Keratinocyte (primary cell): ENCODE measurements around the gene SUPT5H. TPM values are rescaled to one million over a fixed set of nuclear protein-coding genes. Genes with fewer than 3 reads are reported as not detected.

Source experiments
- DNase-seq: peaks from one replicate; pipeline ENCODE4 v3.0.0-alpha.2; 2011; ENCODE audit warnings: low read depth, missing footprints, low spot score
- FAIRE-seq: peaks from 2 replicates; lab custom pipeline; 2011; peaks lifted over from hg19 to GRCh38; lab: Jason Lieb, UNC
- H2AFZ ChIP-seq: 2 replicates; pipeline ENCODE4 v1.6.0; 2012; ENCODE audit warnings: low read length, control low read depth, inconsistent platforms; ENCODE audit not compliant: control insufficient read depth
- H3K27ac ChIP-seq: 2 replicates; pipeline ENCODE4 v1.5.1; 2011; ENCODE audit warnings: low read length; ENCODE audit not compliant: control insufficient read depth, insufficient read depth
- H3K27me3 ChIP-seq: 3 replicates; pipeline ENCODE4 v1.6.0; 2011; ENCODE audit warnings: low read length; ENCODE audit not compliant: control insufficient read depth, insufficient read depth; ENCODE audit errors: extremely low read depth
- H3K36me3 ChIP-seq, 2 experiments: 2 replicates in 1 of 2; 3 replicates in 1 of 2; pipeline ENCODE4 v1.5.1; 2011; ENCODE audit warnings: low read length in 2 of 2, mild to moderate bottlenecking in 1 of 2; ENCODE audit not compliant: control insufficient read depth in 2 of 2, insufficient read depth in 2 of 2; ENCODE audit errors: extremely low read depth in 1 of 2
- H3K4me1 ChIP-seq: 3 replicates; pipeline ENCODE4 v1.5.1; 2011; ENCODE audit warnings: low read length; ENCODE audit not compliant: control insufficient read depth, insufficient read depth; ENCODE audit errors: extremely low read depth
- H3K4me2 ChIP-seq: 3 replicates; pipeline ENCODE4 v1.6.0; 2011; ENCODE audit warnings: low read depth, low read length; ENCODE audit not compliant: control insufficient read depth, insufficient read depth; ENCODE audit errors: extremely low read depth
- H3K4me3 ChIP-seq, 3 experiments: fragments of 200-600 bp in 1 of 3; sonication (generic) in 1 of 3; 2 replicates in 2 of 3; 3 replicates in 1 of 3; pipeline ENCODE4 v1.5.1; 2011 to 2016; ENCODE audit warnings: low read length in 3 of 3, mild to moderate bottlenecking in 3 of 3, control low read depth in 2 of 3, inconsistent platforms in 1 of 3, low read depth in 1 of 3, mixed read lengths in 1 of 3, mixed run types in 1 of 3, moderate library complexity in 1 of 3; ENCODE audit not compliant: control insufficient read depth in 2 of 3, insufficient read depth in 2 of 3; ENCODE audit errors: extremely low read depth in 1 of 3
- H3K79me2 ChIP-seq: 2 replicates; pipeline ENCODE4 v1.6.0; 2012; ENCODE audit warnings: low read length; ENCODE audit not compliant: control insufficient read depth, insufficient read depth
- H3K9ac ChIP-seq: 3 replicates; pipeline ENCODE4 v1.6.0; 2011; ENCODE audit warnings: low read length; ENCODE audit not compliant: control insufficient read depth, insufficient read depth; ENCODE audit errors: extremely low read depth
- H3K9me1 ChIP-seq: 3 replicates; pipeline ENCODE4 v1.6.0; 2011; ENCODE audit warnings: low read length; ENCODE audit not compliant: control insufficient read depth, insufficient read depth; ENCODE audit errors: extremely low read depth
- H3K9me3 ChIP-seq: 2 replicates; pipeline ENCODE4 v1.5.1; 2012; ENCODE audit warnings: low read depth, low read length; ENCODE audit not compliant: control insufficient read depth
- H4K20me1 ChIP-seq: 3 replicates; pipeline ENCODE4 v1.6.0; 2011; ENCODE audit warnings: low read length; ENCODE audit not compliant: control insufficient read depth, insufficient read depth; ENCODE audit errors: extremely low read depth
- EZH2 ChIP-seq: IDR thresholded peaks from one replicate; pipeline ENCODE4 v1.6.1; 2012; ENCODE audit warnings: inconsistent platforms, mild to moderate bottlenecking, low read length, moderate library complexity
- dilution Hi-C: fragments of 300-500 bp; cut with MboI; formaldehyde crosslinking; loops from one replicate; pipeline ENCODE4 v1.7.0; 2020; ENCODE audit warnings: low sequenced_read_pairs; ENCODE audit not compliant: extremely low pct_ligation_motif_present
- polyA plus RNA-seq, 5 experiments: library from polyadenylated mRNA; depleted of rRNA in 3 of 5; stranded (reverse) in 3 of 5; stranded (forward) in 1 of 5; unstranded in 1 of 5; fragments of >200 nt; gene quantifications; 1 replicate in 1 of 5; 2 replicates in 3 of 5; 3 replicates in 1 of 5; pipeline versions ENCODE4 v1.2.1 to v1.2.3, GENCODE V29; 2011 to 2012; ENCODE audit warnings: missing spikeins in 2 of 5, low read depth in 1 of 5, low replicate concordance in 1 of 5
- TF ChIP-seq, protein P1 (sequence below), 3 experiments: IDR thresholded peaks in 1 of 3; conservative IDR thresholded peaks in 1 of 3; optimal IDR thresholded peaks in 1 of 3; 2 replicates in 2 of 3; 3 replicates in 1 of 3; pipeline versions ENCODE3 to v1.5.1; 2011; ENCODE audit warnings: low read length in 3 of 3, mild to moderate bottlenecking in 3 of 3, moderate library complexity in 2 of 3, control low read depth in 1 of 3, inconsistent platforms in 1 of 3; ENCODE audit not compliant: insufficient read depth in 2 of 3; ENCODE audit errors: extremely low read depth in 1 of 3

SUPT5H gene
- polyA plus RNA-seq, 1 donor (not counting 4 experiments of a cell fraction or from before 2014, with no cell fraction given), result 63.2 TPM

GRCh38 chr19:39405958-39406655 lies 39.3 kb upstream of the SUPT5H start:
- peak overlapping the region; percentile 93 for H3K9ac ChIP-seq

GRCh38 chr19:39406656-39407409 lies 38.5 kb upstream of the SUPT5H start, which contains the start of gene ZFP36:
Gene ZFP36 (plus strand): TSS chr19:39406847. CDS start chr19:39406905, 58 bp downstream.
- H3K4me2 ChIP-seq, result peak within 1 kb of the TSS; percentile 88
- peak within 1 kb of the TSS; percentile 75 to 85 (median 81) for H3K4me3 ChIP-seq
- peak within 1 kb of the TSS; percentile 88 for H3K27ac ChIP-seq
- DNase-seq, result no peak
- H3K79me2 ChIP-seq, result peaks cover 23% of the 10 kb centered on the region
- dilution Hi-C loops, result no loop called here
- peaks cover 38% of the 10 kb centered on the region for H3K4me1 ChIP-seq
- H3K36me3 ChIP-seq, result peaks cover 6 to 14% of the 10 kb centered on the region in 2 experiments
- no peak for FAIRE-seq
- H3K9me3 ChIP-seq, result no peaks in the 10 kb centered on the region
- peak within 1 kb of the TSS; percentile 93 for H3K9ac ChIP-seq
- no peaks in the 10 kb centered on the region for H3K9me1 ChIP-seq
- TF ChIP-seq, protein P1, sequence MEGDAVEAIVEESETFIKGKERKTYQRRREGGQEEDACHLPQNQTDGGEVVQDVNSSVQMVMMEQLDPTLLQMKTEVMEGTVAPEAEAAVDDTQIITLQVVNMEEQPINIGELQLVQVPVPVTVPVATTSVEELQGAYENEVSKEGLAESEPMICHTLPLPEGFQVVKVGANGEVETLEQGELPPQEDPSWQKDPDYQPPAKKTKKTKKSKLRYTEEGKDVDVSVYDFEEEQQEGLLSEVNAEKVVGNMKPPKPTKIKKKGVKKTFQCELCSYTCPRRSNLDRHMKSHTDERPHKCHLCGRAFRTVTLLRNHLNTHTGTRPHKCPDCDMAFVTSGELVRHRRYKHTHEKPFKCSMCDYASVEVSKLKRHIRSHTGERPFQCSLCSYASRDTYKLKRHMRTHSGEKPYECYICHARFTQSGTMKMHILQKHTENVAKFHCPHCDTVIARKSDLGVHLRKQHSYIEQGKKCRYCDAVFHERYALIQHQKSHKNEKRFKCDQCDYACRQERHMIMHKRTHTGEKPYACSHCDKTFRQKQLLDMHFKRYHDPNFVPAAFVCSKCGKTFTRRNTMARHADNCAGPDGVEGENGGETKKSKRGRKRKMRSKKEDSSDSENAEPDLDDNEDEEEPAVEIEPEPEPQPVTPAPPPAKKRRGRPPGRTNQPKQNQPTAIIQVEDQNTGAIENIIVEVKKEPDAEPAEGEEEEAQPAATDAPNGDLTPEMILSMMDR (optimal IDR thresholded peaks at IDR 0.05 in 1 of 3, IDR thresholded peaks at IDR 0.05 in 1 of 3, conservative IDR thresholded peaks at IDR 0.05 in 1 of 3; ENCODE audit: extremely low read depth in 1 of 3, insufficient read depth in 2 of 3, low read length in 3 of 3), result peak in 1 of 3 experiments; percentile 26
- TF ChIP-seq EZH2, result no peak
- H2AFZ ChIP-seq, result no peak within 1 kb of the TSS
- no peaks in the 10 kb centered on the region for H3K27me3 ChIP-seq
- H4K20me1 ChIP-seq, result peaks cover 4% of the 10 kb centered on the region

More at GRCh38 chr19:39405958-39406655, 39.3 kb upstream of the SUPT5H start:
- FAIRE-seq (no peak), DNase-seq (no peak)
- dilution Hi-C loops, result no loop called here
- Histone ChIP-seq H3K4me2 (peak overlapping the region; percentile 86), H2AFZ (no peak overlapping the region), H3K27me3 (no peaks in the 10 kb centered on the region), H3K4me1 (peaks cover 38% of the 10 kb centered on the region), H3K4me3 (peak overlapping the region; percentile 75 to 85 (median 81)), H3K36me3 (peaks cover 6 to 14% of the 10 kb centered on the region in 2 experiments), H3K9me1 (no peaks in the 10 kb centered on the region), H3K79me2 (peaks cover 23% of the 10 kb centered on the region), H3K9me3 (no peaks in the 10 kb centered on the region), H3K27ac (peak overlapping the region; percentile 83), H4K20me1 (peaks cover 4% of the 10 kb centered on the region)
- no peak for TF ChIP-seq EZH2
- TF ChIP-seq, protein P1 (optimal IDR thresholded peaks at IDR 0.05 in 1 of 3, IDR thresholded peaks at IDR 0.05 in 1 of 3, conservative IDR thresholded peaks at IDR 0.05 in 1 of 3; ENCODE audit: extremely low read depth in 1 of 3, insufficient read depth in 2 of 3, low read length in 3 of 3), result no peak
